ENCODE results near the gene ICAM1.

GRCh38 chr19:10284065-10284959, 13.4 kb downstream of the ICAM1 start:
- no peak for TF ChIP-seq CTCF (conservative IDR thresholded peaks at IDR 0.05 in 1 of 2, IDR thresholded peaks at IDR 0.05 in 1 of 2; ENCODE audit: low read depth in 1 of 2, low read length in 2 of 2)
- no peak for TF ChIP-seq EZH2 (IDR thresholded peaks at IDR 0.05; ENCODE audit: low read length, missing control alignments)

All from fibroblast of lung (primary cell).